HG03571 (cell line): ENCODE measurements around the gene USP17L29.
"Not testable (repeated sequence)": the region's sequence is repeated elsewhere in the genome, so short reads cannot be mapped to it uniquely, and the experiment has no call there.

ENCODE experiments used
- ATAC-seq: cut with Tn5 transposase; IDR thresholded peaks from one replicate; pipeline ENCODE4 v1.9.1; 2021; ENCODE audit not compliant: unreplicated experiment

USP17L29 gene

GRCh38 chr4:9353338-9353737 lies at the start of gene USP17L29:
USP17L29 (plus strand) TSS chr4:9353638; CDS start chr4:9353638, 0 bp downstream.
- not testable (repeated sequence) for ATAC-seq

- not testable (repeated sequence) for ATAC-seq
These were observed 29.2 kb upstream of the USP17L29 start for GRCh38 chr4:9324191-9324590.

- ATAC-seq, result not testable (repeated sequence)
These were observed 28.6 kb upstream of the USP17L29 start, which contains the start of gene USP17L24 for GRCh38 chr4:9324865-9325264. USP17L24 (plus strand) TSS chr4:9325165; CDS start chr4:9325165, 0 bp downstream.

- ATAC-seq, result not testable (repeated sequence)
These were observed 23.8 kb upstream of the USP17L29 start, which contains the start of gene USP17L25 for GRCh38 chr4:9329611-9330010. USP17L25 (plus strand) TSS chr4:9329911; CDS start chr4:9329911, 0 bp downstream.

GRCh38 chr4:9334358-9334757 lies 19.1 kb upstream of the USP17L29 start, which contains the start of gene USP17L26:
USP17L26 (plus strand) TSS chr4:9334658; CDS start chr4:9334658, 0 bp downstream.
- ATAC-seq, result not testable (repeated sequence)

- ATAC-seq, result not testable (repeated sequence)
These were observed 14.3 kb upstream of the USP17L29 start, which contains the start of gene USP17L5 for GRCh38 chr4:9339103-9339502. USP17L5 (plus strand) TSS chr4:9339403; CDS start chr4:9339403, 0 bp downstream.

GRCh38 chr4:9343848-9344247 lies 9.6 kb upstream of the USP17L29 start, which contains the start of gene USP17L27:
USP17L27 (plus strand) TSS chr4:9344148; CDS start chr4:9344148, 0 bp downstream.
- not testable (repeated sequence) for ATAC-seq

GRCh38 chr4:9348593-9348992 lies 4.8 kb upstream of the USP17L29 start, which contains the start of gene USP17L28:
USP17L28 (plus strand) TSS chr4:9348893; CDS start chr4:9348893, 0 bp downstream.
- ATAC-seq, result not testable (repeated sequence)

- ATAC-seq, result not testable (repeated sequence)
These were observed 2.6 kb upstream of the USP17L29 start for GRCh38 chr4:9350866-9351265.

- not testable (repeated sequence) for ATAC-seq
These were observed 9.4 kb downstream of the USP17L29 start, which contains the start of gene USP17L30 for GRCh38 chr4:9362829-9363228. USP17L30 (plus strand) TSS chr4:9363129; CDS start chr4:9363129, 0 bp downstream.

GRCh38 chr4:9379881-9380280 lies 26.4 kb downstream of the USP17L29 start:
- not testable (repeated sequence) for ATAC-seq

- ATAC-seq, result not testable (repeated sequence)
These were observed 27.6 kb downstream of the USP17L29 start for GRCh38 chr4:9381012-9381534.

- ATAC-seq, result no peak
These were observed 30.7 kb downstream of the USP17L29 start for GRCh38 chr4:9384126-9384525.

- ATAC-seq, result not testable (repeated sequence)
These were observed 35.6 kb downstream of the USP17L29 start for GRCh38 chr4:9389001-9389400.
